Smooth muscle cell (in vitro differentiated cells): ENCODE results near the gene DLX4. TPM values are rescaled to one million over a fixed set of nuclear protein-coding genes. Genes with fewer than 3 reads are reported as not detected.

ENCODE experiments used
- DNase-seq: peaks from one replicate; lab custom pipeline; 2025; ENCODE audit not compliant: unreplicated experiment; lab: John Stamatoyannopoulos, UW
- H2AFZ ChIP-seq: fragments of 200-600 bp; sonication (generic); 2 replicates; pipeline ENCODE4 v1.6.0; 2016; ENCODE audit warnings: antibody characterized with exemption, low read depth, mild to moderate bottlenecking
- H3F3A ChIP-seq: fragments of 200-600 bp; sonication (generic); 2 replicates; pipeline ENCODE4 v1.6.0; 2017; ENCODE audit warnings: antibody characterized with exemption, low read depth
- H3K27ac ChIP-seq: fragments of 200-600 bp; sonication (generic); 2 replicates; pipeline ENCODE4 v1.5.1; 2016; ENCODE audit warnings: low read depth, mild to moderate bottlenecking
- H3K27me3 ChIP-seq: fragments of 200-600 bp; sonication (generic); 2 replicates; pipeline ENCODE4 v1.6.1; 2016; ENCODE audit warnings: low read depth, mild to moderate bottlenecking
- H3K36me3 ChIP-seq: fragments of 200-600 bp; sonication (generic); 2 replicates; pipeline ENCODE4 v1.5.1; 2016; ENCODE audit warnings: low read depth
- H3K4me1 ChIP-seq: fragments of 200-600 bp; sonication (generic); 2 replicates; pipeline ENCODE4 v1.5.1; 2016; ENCODE audit warnings: low read depth
- H3K4me2 ChIP-seq: fragments of 200-600 bp; sonication (generic); 2 replicates; pipeline ENCODE4 v1.6.0; 2016; ENCODE audit warnings: mild to moderate bottlenecking
- H3K4me3 ChIP-seq: fragments of 200-600 bp; sonication (generic); 2 replicates; pipeline ENCODE4 v1.5.1; 2016; ENCODE audit warnings: mild to moderate bottlenecking
- H3K79me2 ChIP-seq: fragments of 200-600 bp; sonication (generic); 2 replicates; pipeline ENCODE4 v1.6.0; 2016; ENCODE audit warnings: low read depth, mild to moderate bottlenecking
- H3K9ac ChIP-seq: fragments of 200-600 bp; sonication (generic); 2 replicates; pipeline ENCODE4 v1.6.0; 2016; ENCODE audit warnings: low read depth
- H3K9me3 ChIP-seq: fragments of 200-600 bp; sonication (generic); replicated peaks from 2 replicates; pipeline ENCODE4 v1.5.1; 2016; ENCODE audit warnings: low read depth
- H4K20me1 ChIP-seq: fragments of 200-600 bp; sonication (generic); 2 replicates; pipeline ENCODE4 v1.6.0; 2016; ENCODE audit warnings: low read depth
- WGBS: methylation state at CpG from one replicate; pipeline ENCODE4 v1.1.7; 2016; ENCODE audit warnings: low lambda C conversion rate; 5-methylcytosine and 5-hydroxymethylcytosine counted together
- polyA plus RNA-seq: library from polyadenylated mRNA; unstranded; fragments of >200 nt; fragmentation: Nextera tagmentation; extraction: Ambion mirVana; gene quantifications from 2 replicates; pipeline ENCODE4 v1.2.1, GENCODE V29; 2016
- total RNA-seq: library from RNA; depleted of rRNA; stranded (reverse); fragments of >200 nt; gene quantifications from 2 replicates; pipeline ENCODE4 v1.2.3, GENCODE V29; 2014
- TF ChIP-seq, protein P1 (sequence below): fragments of 200-600 bp; sonication (generic); IDR thresholded peaks from 2 replicates; pipeline ENCODE4 v1.5.1; 2017; ENCODE audit warnings: borderline replicate concordance, mild to moderate bottlenecking, antibody characterized with exemption; ENCODE audit not compliant: insufficient read depth, poor library complexity, severe bottlenecking

The DLX4 gene
- total and polyA plus RNA-seq, 2 experiments from 2014 or later = 0.19 TPM; not detected in 1

DNA sequence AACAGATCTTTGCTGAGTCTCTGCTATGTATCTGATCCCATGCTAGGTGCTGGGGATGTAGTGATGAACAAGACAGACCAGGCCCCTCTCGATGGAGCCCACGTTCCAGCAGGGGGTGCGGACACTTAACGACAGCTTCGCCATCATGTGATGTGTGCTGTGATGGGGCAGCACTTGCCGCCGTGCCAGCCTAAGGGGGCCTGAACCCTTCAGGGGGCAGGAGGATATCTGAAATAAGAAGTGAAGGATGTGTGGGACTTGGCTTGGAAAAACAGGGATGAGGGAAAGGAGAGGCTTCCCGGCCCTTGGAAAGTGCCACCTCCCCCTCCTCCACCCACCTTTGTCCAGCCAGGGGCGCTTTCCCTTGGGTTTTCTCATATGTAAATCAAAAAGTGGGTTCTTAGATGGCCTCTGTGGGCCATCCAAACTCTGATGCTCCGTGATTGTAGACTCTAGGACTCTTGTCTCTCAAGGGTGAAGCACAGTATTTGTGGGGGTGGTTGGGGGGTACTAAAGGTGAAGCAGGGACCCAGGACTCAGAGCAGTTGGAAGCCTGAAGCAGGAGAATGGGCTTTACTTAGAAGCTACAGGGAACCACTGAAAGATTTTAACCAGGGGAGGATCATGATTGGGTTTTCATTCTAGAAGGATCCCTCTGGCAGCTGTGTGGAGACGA, 30.0 kb downstream of the DLX4 start:
- TF ChIP-seq, protein P1, sequence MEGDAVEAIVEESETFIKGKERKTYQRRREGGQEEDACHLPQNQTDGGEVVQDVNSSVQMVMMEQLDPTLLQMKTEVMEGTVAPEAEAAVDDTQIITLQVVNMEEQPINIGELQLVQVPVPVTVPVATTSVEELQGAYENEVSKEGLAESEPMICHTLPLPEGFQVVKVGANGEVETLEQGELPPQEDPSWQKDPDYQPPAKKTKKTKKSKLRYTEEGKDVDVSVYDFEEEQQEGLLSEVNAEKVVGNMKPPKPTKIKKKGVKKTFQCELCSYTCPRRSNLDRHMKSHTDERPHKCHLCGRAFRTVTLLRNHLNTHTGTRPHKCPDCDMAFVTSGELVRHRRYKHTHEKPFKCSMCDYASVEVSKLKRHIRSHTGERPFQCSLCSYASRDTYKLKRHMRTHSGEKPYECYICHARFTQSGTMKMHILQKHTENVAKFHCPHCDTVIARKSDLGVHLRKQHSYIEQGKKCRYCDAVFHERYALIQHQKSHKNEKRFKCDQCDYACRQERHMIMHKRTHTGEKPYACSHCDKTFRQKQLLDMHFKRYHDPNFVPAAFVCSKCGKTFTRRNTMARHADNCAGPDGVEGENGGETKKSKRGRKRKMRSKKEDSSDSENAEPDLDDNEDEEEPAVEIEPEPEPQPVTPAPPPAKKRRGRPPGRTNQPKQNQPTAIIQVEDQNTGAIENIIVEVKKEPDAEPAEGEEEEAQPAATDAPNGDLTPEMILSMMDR = no peak
- Histone ChIP-seq H3K4me2 (no peak overlapping the region), H2AFZ (no peak overlapping the region), H3K4me1 (peaks cover 11% of the 10 kb centered on the region), H3K9ac (no peak overlapping the region), H3K79me2 (no peaks in the 10 kb centered on the region), H3F3A (no peaks in the 10 kb centered on the region), H3K36me3 (no peaks in the 10 kb centered on the region), H3K4me3 (no peak overlapping the region), H3K9me3 (no peaks in the 10 kb centered on the region), H3K27me3 (peaks cover 48% of the 10 kb centered on the region), H3K27ac (no peak overlapping the region), H4K20me1 (no peaks in the 10 kb centered on the region)
- 68% methylated on average over 11 of the region's 11 CpGs for WGBS
- no peak for DNase-seq

DNA sequence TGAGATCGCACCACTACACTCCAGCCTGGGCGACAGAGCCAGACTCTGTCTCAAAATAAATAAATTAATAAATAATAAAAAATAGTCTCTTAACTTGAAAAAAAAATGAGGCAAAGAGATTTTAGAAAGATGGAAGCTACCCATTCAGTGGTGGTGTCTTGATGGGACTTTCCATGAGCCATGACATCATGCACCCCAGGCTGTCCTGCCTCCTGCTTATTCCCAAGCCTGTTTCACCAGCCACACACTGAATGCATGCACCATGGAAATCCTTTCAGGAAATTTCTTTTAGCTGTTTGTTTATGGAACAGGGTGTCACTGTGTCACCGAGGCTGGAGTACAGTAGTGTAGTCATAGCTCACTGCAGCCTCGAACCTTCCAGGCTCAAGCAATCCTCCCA, 34.9 kb downstream of the DLX4 start:
- H3K79me2 ChIP-seq = no peaks in the 10 kb centered on the region
- no peaks in the 10 kb centered on the region for H3K36me3 ChIP-seq
- no peak overlapping the region for H3K4me3 ChIP-seq
- TF ChIP-seq, protein P1 = no peak
- no peak overlapping the region for H3K4me2 ChIP-seq
- no peaks in the 10 kb centered on the region for H3K9me3 ChIP-seq
- no peak overlapping the region for H2AFZ ChIP-seq
- H4K20me1 ChIP-seq = no peaks in the 10 kb centered on the region
- DNase-seq = no peak
- H3K27me3 ChIP-seq = peaks cover 32% of the 10 kb centered on the region
- H3F3A ChIP-seq = no peaks in the 10 kb centered on the region
- H3K27ac ChIP-seq = no peak overlapping the region
- H3K9ac ChIP-seq = no peak overlapping the region
- no peaks in the 10 kb centered on the region for H3K4me1 ChIP-seq
- WGBS = 69% methylated on average over 4 of the region's 4 CpGs

GRCh38 chr17:50009282-50009681, 40.3 kb downstream of the DLX4 start:
- Histone ChIP-seq H2AFZ (no peak overlapping the region), H3K4me3 (no peak overlapping the region), H4K20me1 (no peaks in the 10 kb centered on the region), H3K4me1 (no peaks in the 10 kb centered on the region), H3K4me2 (no peak overlapping the region), H3K9ac (no peak overlapping the region), H3K9me3 (peaks cover 4% of the 10 kb centered on the region), H3K27me3 (peaks cover 7% of the 10 kb centered on the region), H3K79me2 (no peaks in the 10 kb centered on the region), H3K36me3 (no peaks in the 10 kb centered on the region), H3F3A (no peaks in the 10 kb centered on the region), H3K27ac (no peak overlapping the region)
- TF ChIP-seq, protein P1 = no peak
- WGBS = 86% methylated on average over 2 of the region's 2 CpGs
- no peak for DNase-seq

DNA sequence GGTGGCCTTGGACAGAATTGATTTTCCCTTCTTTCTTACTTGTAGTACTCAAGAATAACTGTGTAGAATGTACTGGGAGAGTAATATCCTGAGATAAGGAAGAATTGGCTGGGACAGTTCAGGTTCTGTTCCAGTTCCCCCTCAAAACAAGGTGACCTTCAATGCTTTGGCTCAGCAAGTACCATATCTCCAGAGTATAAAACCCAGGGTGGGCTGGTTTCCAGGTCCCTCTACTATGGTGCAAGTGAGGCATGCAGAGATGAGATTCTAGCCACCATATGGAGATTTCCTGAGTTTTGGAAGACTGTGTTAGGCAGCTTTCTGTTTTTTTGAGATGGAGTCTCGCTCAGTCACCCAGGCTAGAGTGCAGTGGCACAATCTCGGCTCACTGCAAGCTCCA, 44.1 kb downstream of the DLX4 start:
- Histone ChIP-seq H3K36me3 (no peaks in the 10 kb centered on the region), H3K4me2 (no peak overlapping the region), H3K4me1 (no peaks in the 10 kb centered on the region), H4K20me1 (no peaks in the 10 kb centered on the region), H2AFZ (no peak overlapping the region), H3K9me3 (peaks cover 4% of the 10 kb centered on the region), H3K79me2 (no peaks in the 10 kb centered on the region), H3K27me3 (peaks cover 9% of the 10 kb centered on the region), H3F3A (no peaks in the 10 kb centered on the region), H3K27ac (no peak overlapping the region), H3K4me3 (no peak overlapping the region), H3K9ac (no peak overlapping the region)
- 78% methylated on average over 2 of the region's 2 CpGs for WGBS
- no peak for DNase-seq
- TF ChIP-seq, protein P1 = no peak
